Mesothelial cell of epicardium (in vitro differentiated cells): ENCODE data around the gene SAXO1. TPM values are rescaled to one million over a fixed set of nuclear protein-coding genes. Genes with fewer than 3 reads are reported as not detected.

Source experiments
- DNase-seq, 2 experiments: peaks; one replicate each; pipeline ENCODE4 v3.0.0; 2021; ENCODE audit warnings: low spot score in 2 of 2; ENCODE audit not compliant: unreplicated experiment in 2 of 2
- H3K27ac Mint-ChIP-seq: 2 replicates; pipeline ENCODE4 v1.8.0; 2021; ENCODE audit warnings: mixed read lengths
- H3K27me3 Mint-ChIP-seq: 2 replicates; pipeline ENCODE4 v1.8.0; 2021; ENCODE audit warnings: low read depth, mixed read lengths
- H3K36me3 Mint-ChIP-seq: 2 replicates; pipeline ENCODE4 v1.8.0; 2021; ENCODE audit warnings: mixed read lengths
- H3K4me1 Mint-ChIP-seq: 2 replicates; pipeline ENCODE4 v1.8.0; 2021; ENCODE audit warnings: mixed read lengths
- H3K4me3 Mint-ChIP-seq: 2 replicates; pipeline ENCODE4 v1.8.0; 2021; ENCODE audit warnings: mild to moderate bottlenecking, moderate library complexity, mixed read lengths
- H3K9me3 Mint-ChIP-seq: 2 replicates; pipeline ENCODE4 v1.8.0; 2021; ENCODE audit warnings: mixed read lengths
- total RNA-seq: library from RNA; stranded (reverse); gene quantifications from 3 replicates; pipeline ENCODE4 v1.2.1, GENCODE V29; 2021
- TF ChIP-seq, protein P1 (sequence below): fragments of 200-600 bp; sonication (generic); IDR thresholded peaks from one replicate; pipeline ENCODE4 v1.5.0; 2021; ENCODE audit warnings: antibody characterized with exemption; ENCODE audit not compliant: unreplicated experiment

SAXO1 gene
- total RNA-seq, 1 donor from 2014 or later = 0.38 TPM

DNA sequence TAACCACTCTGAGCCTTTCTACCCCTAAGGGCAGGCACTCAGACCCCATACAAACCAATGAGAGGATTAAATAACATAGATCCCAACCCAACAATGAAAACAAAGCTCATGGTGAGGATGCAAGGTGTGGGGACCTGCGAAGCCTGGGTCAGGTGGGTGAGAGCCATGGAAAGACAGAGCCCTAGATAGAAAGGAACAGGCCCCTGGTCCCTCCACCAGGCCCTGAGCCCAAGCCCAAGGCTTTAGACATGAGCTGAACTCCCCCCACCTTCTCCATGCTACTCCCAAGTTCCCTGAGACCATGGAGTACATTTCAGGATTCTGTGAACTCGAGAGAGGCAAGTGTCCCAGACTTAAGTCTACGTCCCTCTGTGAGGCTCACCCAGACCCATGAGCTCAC is 106.5 kb downstream of the SAXO1 start:
- TF ChIP-seq, protein P1, sequence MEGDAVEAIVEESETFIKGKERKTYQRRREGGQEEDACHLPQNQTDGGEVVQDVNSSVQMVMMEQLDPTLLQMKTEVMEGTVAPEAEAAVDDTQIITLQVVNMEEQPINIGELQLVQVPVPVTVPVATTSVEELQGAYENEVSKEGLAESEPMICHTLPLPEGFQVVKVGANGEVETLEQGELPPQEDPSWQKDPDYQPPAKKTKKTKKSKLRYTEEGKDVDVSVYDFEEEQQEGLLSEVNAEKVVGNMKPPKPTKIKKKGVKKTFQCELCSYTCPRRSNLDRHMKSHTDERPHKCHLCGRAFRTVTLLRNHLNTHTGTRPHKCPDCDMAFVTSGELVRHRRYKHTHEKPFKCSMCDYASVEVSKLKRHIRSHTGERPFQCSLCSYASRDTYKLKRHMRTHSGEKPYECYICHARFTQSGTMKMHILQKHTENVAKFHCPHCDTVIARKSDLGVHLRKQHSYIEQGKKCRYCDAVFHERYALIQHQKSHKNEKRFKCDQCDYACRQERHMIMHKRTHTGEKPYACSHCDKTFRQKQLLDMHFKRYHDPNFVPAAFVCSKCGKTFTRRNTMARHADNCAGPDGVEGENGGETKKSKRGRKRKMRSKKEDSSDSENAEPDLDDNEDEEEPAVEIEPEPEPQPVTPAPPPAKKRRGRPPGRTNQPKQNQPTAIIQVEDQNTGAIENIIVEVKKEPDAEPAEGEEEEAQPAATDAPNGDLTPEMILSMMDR = no peak
- Mint-ChIP-seq H3K36me3 (no peaks in the 10 kb centered on the region), H3K4me3 (no peak overlapping the region), H3K27ac (no peak overlapping the region), H3K9me3 (no peaks in the 10 kb centered on the region), H3K4me1 (peaks cover 7% of the 10 kb centered on the region), H3K27me3 (no peaks in the 10 kb centered on the region)
- no peak for DNase-seq

DNA sequence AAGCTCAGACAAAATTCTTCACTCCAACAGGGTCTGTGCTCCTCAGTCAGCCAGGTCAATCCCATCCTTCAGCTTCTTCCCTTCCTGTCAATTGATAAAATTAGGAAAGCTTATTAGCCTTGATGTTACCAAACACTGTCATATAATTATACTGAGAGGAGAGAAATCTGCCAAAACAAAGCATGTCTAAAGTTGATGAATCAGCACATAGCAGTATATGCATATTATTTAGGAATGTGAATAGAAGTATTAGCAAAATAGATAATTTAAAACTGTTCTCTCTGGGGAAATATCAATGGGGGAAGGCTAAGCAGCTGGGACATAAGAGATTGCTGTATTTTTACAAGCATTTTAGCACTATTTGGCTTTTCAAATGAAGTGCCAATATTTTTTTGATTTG is 107.1 kb downstream of the SAXO1 start:
- TF ChIP-seq, protein P1 = no peak
- Mint-ChIP-seq H3K27ac (no peak overlapping the region), H3K27me3 (no peaks in the 10 kb centered on the region), H3K9me3 (no peaks in the 10 kb centered on the region), H3K4me3 (no peak overlapping the region), H3K36me3 (no peaks in the 10 kb centered on the region), H3K4me1 (peaks cover 8% of the 10 kb centered on the region)
- no peak for DNase-seq

DNA sequence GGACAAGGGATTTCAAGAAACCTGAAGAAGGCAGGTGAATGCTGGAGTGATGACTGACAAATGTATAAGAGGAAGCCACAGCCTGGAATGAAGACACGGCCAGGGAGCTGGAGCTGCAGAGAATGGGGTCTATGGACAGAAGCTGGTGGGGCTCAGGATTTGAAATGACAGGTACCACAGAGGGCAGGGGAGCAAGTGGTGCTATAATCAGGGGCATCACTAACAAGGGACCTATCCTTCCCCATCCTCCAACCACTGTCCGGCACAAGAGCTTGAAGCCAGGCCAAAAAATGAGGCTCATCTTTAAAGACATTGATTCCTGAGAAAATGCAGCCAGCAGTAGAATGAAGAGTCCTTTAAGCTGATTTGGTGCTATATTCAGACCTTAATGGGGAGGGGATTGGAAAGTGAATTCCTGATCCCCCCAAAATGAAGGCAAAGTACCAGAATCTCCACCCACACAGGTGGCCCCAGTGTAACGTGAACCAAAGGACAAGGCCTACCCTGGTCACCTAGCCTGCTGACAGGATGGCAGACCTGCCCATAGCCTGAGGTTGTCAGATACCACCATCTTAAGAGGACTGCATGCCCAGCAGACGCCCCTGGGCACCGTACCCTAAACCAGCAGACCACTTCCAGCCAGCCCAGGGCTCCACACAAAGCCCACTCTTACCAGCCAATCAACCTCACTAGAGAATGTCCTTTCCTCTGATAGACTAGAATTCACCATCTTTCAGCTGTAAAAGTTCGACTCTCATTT is 109.2 kb downstream of the SAXO1 start:
- TF ChIP-seq, protein P1 = no peak
- no peak for DNase-seq
- H3K4me3 Mint-ChIP-seq = no peak overlapping the region
- H3K27me3 Mint-ChIP-seq = no peaks in the 10 kb centered on the region
- peaks cover 8% of the 10 kb centered on the region for H3K4me1 Mint-ChIP-seq
- H3K9me3 Mint-ChIP-seq = no peaks in the 10 kb centered on the region
- H3K27ac Mint-ChIP-seq = no peak overlapping the region
- H3K36me3 Mint-ChIP-seq = no peaks in the 10 kb centered on the region

- TF ChIP-seq, protein P1 = no peak
- H3K27ac Mint-ChIP-seq = no peak overlapping the region
- H3K36me3 Mint-ChIP-seq = no peaks in the 10 kb centered on the region
- peaks cover 8% of the 10 kb centered on the region for H3K4me1 Mint-ChIP-seq
- H3K4me3 Mint-ChIP-seq = no peak overlapping the region
- DNase-seq = no peak
- H3K27me3 Mint-ChIP-seq = no peaks in the 10 kb centered on the region
- no peaks in the 10 kb centered on the region for H3K9me3 Mint-ChIP-seq
Observed at GRCh38 chr9:18923167-18923566, 109.8 kb downstream of the SAXO1 start.

- Mint-ChIP-seq H3K27me3 (no peaks in the 10 kb centered on the region), H3K36me3 (no peaks in the 10 kb centered on the region), H3K4me3 (no peak overlapping the region), H3K9me3 (no peaks in the 10 kb centered on the region), H3K27ac (no peak overlapping the region), H3K4me1 (peaks cover 8% of the 10 kb centered on the region)
- TF ChIP-seq, protein P1 = no peak
- no peak for DNase-seq
Observed at GRCh38 chr9:18922161-18922885, 110.7 kb downstream of the SAXO1 start.
